Caco-2 (cell line): ENCODE data around the gene POLR2E. TPM values are rescaled to one million over a fixed set of nuclear protein-coding genes. Genes with fewer than 3 reads are reported as not detected.

Experiments used
- BruUV-seq: library from RNA; stranded (reverse); fragments of 400-500 nt; replicated peaks from 2 replicates; lab custom pipeline; 2021; lab: Mats Ljungman, UMichigan
- CTCF ChIA-PET: fragments of 300-600 bp; sonication (Branson Sonifier 250); formaldehyde crosslinking; loops from one replicate; lab custom pipeline; 2022; ENCODE audit warnings: antibody characterized with exemption; lab: Charles Lee
- POLR2A ChIA-PET: fragments of 300-600 bp; sonication (Branson Sonifier 250); formaldehyde crosslinking; loops from one replicate; lab custom pipeline; 2022; ENCODE audit warnings: antibody characterized with exemption; lab: Charles Lee
- DNase-seq, 2 experiments: peaks; one replicate each; pipeline versions ENCODE4 v3.0.0 to v3.0.0-alpha.2; 2020 to 2022
- H3K27me3 ChIP-seq: replicated peaks from 2 replicates; pipeline ENCODE4 v1.6.0; 2011; ENCODE audit warnings: low read length; ENCODE audit not compliant: control insufficient read depth, insufficient read depth
- H3K36me3 ChIP-seq: 2 replicates; pipeline ENCODE4 v1.5.1; 2011; ENCODE audit warnings: low read length; ENCODE audit not compliant: control insufficient read depth, insufficient read depth
- H3K4me1 ChIP-seq: fragments of 250-450 bp; sonication (Bioruptor Pico); 2 replicates; pipeline ENCODE4 v1.5.1; 2020; ENCODE audit warnings: mild to moderate bottlenecking
- H3K4me3 ChIP-seq: 2 replicates; pipeline ENCODE4 v1.5.1; 2011; ENCODE audit warnings: low read depth, mild to moderate bottlenecking, control low read depth, low read length
- H3K9me3 ChIP-seq: fragments of 250-450 bp; sonication (Bioruptor Pico); 2 replicates; pipeline ENCODE4 v1.5.1; 2020; ENCODE audit warnings: mild to moderate bottlenecking, moderate library complexity
- H3K27ac Mint-ChIP-seq: one replicate; pipeline ENCODE4 v1.8.0; 2022; ENCODE audit warnings: mixed read lengths; ENCODE audit not compliant: unreplicated experiment
- H3K27me3 Mint-ChIP-seq: one replicate; pipeline ENCODE4 v1.8.0; 2022; ENCODE audit warnings: mixed read lengths; ENCODE audit not compliant: insufficient read depth, unreplicated experiment
- H3K36me3 Mint-ChIP-seq: one replicate; pipeline ENCODE4 v1.8.0; 2022; ENCODE audit warnings: mild to moderate bottlenecking, mixed read lengths; ENCODE audit not compliant: insufficient read depth, unreplicated experiment
- H3K4me1 Mint-ChIP-seq: one replicate; pipeline ENCODE4 v1.8.0; 2022; ENCODE audit warnings: low read depth, mixed read lengths; ENCODE audit not compliant: unreplicated experiment
- H3K4me3 Mint-ChIP-seq: one replicate; pipeline ENCODE4 v1.8.0; 2022; ENCODE audit warnings: mild to moderate bottlenecking, moderate library complexity, mixed read lengths; ENCODE audit not compliant: unreplicated experiment
- H3K9me3 Mint-ChIP-seq: one replicate; pipeline ENCODE4 v1.8.0; 2022; ENCODE audit warnings: mixed read lengths; ENCODE audit not compliant: unreplicated experiment
- CTCF ChIP-seq, 2 experiments: fragments of 200-600 bp in 1 of 2; IDR thresholded peaks; 1 replicate in 1 of 2; 2 replicates in 1 of 2; pipeline versions ENCODE4 v1.5.1 to v1.8.0; 2011 to 2022; ENCODE audit warnings: antibody characterized with exemption in 1 of 2, control low read depth in 1 of 2, inconsistent platforms in 1 of 2, low read depth in 1 of 2, low read length in 1 of 2, mild to moderate bottlenecking in 1 of 2, moderate library complexity in 1 of 2; ENCODE audit not compliant: insufficient read depth in 1 of 2, severe bottlenecking in 1 of 2, unreplicated experiment in 1 of 2
- intact Hi-C: fragments of 100-400 bp; cut with micrococcal nuclease; formaldehyde crosslinking; loops from one replicate; pipeline ENCODE4 v1.10.0; 2022; ENCODE audit not compliant: unreplicated experiment
- total RNA-seq: library from RNA; stranded (reverse); gene quantifications from 2 replicates; pipeline ENCODE4 v1.2.3, GENCODE V29; 2022

The POLR2E gene
- total RNA-seq, 1 experiment from 2014 or later: 264 TPM

DNA sequence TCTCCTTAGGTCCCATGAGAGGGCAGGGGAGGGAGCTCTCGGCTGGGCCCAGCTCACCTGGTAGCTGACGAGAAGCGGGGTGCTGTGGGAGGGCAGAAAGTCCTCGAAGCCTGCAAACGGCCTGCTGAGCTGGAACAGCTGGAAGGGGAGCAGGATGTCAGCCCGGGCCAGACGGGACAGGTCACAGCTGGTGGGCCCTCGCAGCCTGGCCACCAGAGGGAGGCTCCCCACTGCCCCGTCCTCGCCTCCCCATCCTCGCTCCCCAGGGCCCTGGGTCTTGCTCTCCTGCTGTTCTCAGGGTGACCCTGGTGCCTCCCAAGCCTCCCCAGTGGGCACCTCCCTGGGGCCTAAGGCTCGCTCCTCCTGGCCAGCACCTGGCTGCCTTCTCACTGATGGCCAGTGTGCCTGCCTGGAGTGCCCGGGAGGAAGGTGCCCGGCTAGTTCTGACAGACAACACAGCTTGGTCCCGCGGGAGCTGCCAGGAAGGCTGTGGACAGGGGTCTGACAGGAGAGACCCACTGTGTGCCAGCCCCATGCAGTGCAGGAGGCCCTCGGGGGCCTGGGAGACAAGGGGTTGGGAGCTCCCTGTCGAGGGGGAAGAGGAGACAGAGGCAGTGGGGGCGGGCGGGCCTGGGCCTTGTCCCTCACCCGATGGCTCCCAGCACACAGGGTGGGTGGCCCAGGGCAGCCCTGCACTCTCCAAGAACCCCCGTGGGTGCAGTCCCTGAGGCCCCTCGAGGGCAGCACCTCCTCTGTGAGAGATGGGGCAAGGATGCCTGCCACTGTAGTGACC lies 28.9 kb upstream of the POLR2E start:
- intact Hi-C loops: no loop called here
- CTCF ChIA-PET: no interaction called here
- POLR2A ChIA-PET: interaction anchor here (0.5 kb wide), 1 partner anchor 20 kb away, joined by 3 read pairs; the partner anchor contains the start of gene GPX4
- Histone ChIP-seq H3K36me3 (no peaks in the 10 kb centered on the region; the same call in 1 of the 2 replicates), H3K27me3 (no peaks in the 10 kb centered on the region), H3K4me1 (no peaks in the 10 kb centered on the region), H3K9me3 (no peaks in the 10 kb centered on the region), H3K4me3 (no peak overlapping the region)
- no peak for TF ChIP-seq CTCF (IDR thresholded peaks at IDR 0.05; ENCODE audit: insufficient read depth in 1 of 2, low read depth in 1 of 2, low read length in 1 of 2, severe bottlenecking in 1 of 2, unreplicated experiment in 1 of 2)
- no peaks in the 10 kb centered on the region for H3K9me3 Mint-ChIP-seq
- H3K4me1 Mint-ChIP-seq: no peaks in the 10 kb centered on the region
- no peak for DNase-seq
- no peak overlapping the region for H3K4me3 Mint-ChIP-seq
- no peaks in the 10 kb centered on the region for H3K27me3 Mint-ChIP-seq
- no peak overlapping the region for H3K27ac Mint-ChIP-seq
- H3K36me3 Mint-ChIP-seq: peaks cover 48% of the 10 kb centered on the region
- no TSS peak for BruUV-seq

GRCh38 chr19:1123381-1123780 lies 28.2 kb upstream of the POLR2E start:
- Histone ChIP-seq H3K27me3 (no peaks in the 10 kb centered on the region), H3K4me3 (no peak overlapping the region), H3K36me3 (no peaks in the 10 kb centered on the region; the same call in 1 of the 2 replicates), H3K9me3 (no peaks in the 10 kb centered on the region), H3K4me1 (no peaks in the 10 kb centered on the region)
- Mint-ChIP-seq H3K9me3 (no peaks in the 10 kb centered on the region), H3K4me1 (no peaks in the 10 kb centered on the region), H3K4me3 (no peak overlapping the region), H3K27me3 (no peaks in the 10 kb centered on the region), H3K36me3 (peaks cover 55% of the 10 kb centered on the region), H3K27ac (no peak overlapping the region)
- ChIA-PET POLR2A (interaction anchor here (0.5 kb wide), 1 partner anchor 19 kb away, joined by 3 read pairs; the partner anchor contains the start of gene GPX4), CTCF (no interaction called here)
- TF ChIP-seq CTCF (IDR thresholded peaks at IDR 0.05; ENCODE audit: insufficient read depth in 1 of 2, low read depth in 1 of 2, low read length in 1 of 2, severe bottlenecking in 1 of 2, unreplicated experiment in 1 of 2): no peak
- BruUV-seq: no TSS peak
- no peak for DNase-seq
- intact Hi-C loops: no loop called here

DNA sequence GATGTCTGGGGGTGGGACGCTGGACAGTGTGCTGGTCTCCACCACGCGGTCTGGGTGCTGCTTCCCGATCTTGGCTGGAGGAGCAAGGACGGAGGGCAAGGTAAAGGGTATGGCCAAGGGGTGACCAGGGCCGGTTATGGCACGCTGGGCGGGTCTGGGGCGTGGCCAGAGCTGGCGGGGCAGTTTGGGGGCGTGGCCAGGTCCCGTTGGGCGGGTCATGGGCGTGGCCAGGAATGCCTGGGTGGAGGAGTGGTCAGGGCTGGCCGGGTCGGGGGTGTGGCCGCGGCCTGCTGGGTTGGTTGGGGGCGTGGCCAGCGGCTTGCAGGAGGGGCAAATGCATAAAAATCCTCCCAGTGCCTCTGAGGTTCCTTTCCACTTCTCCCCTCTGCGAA lies 27.8 kb upstream of the POLR2E start:
- POLR2A ChIA-PET: no interaction called here
- H3K4me3 Mint-ChIP-seq: no peak overlapping the region
- H3K36me3 Mint-ChIP-seq: peaks cover 59% of the 10 kb centered on the region
- intact Hi-C loops: no loop called here
- peak; percentile 80 to 81 for DNase-seq
- Histone ChIP-seq H3K4me3 (no peak overlapping the region), H3K9me3 (no peaks in the 10 kb centered on the region), H3K36me3 (no peaks in the 10 kb centered on the region; the same call in 1 of the 2 replicates), H3K27me3 (no peaks in the 10 kb centered on the region), H3K4me1 (no peaks in the 10 kb centered on the region)
- H3K27ac Mint-ChIP-seq: no peak overlapping the region
- H3K27me3 Mint-ChIP-seq: no peaks in the 10 kb centered on the region
- CTCF ChIA-PET: no interaction called here
- no peaks in the 10 kb centered on the region for H3K9me3 Mint-ChIP-seq
- no TSS peak for BruUV-seq
- TF ChIP-seq CTCF (IDR thresholded peaks at IDR 0.05; ENCODE audit: insufficient read depth in 1 of 2, low read depth in 1 of 2, low read length in 1 of 2, severe bottlenecking in 1 of 2, unreplicated experiment in 1 of 2): no peak
- no peaks in the 10 kb centered on the region for H3K4me1 Mint-ChIP-seq
